ENCODE measurements around the gene AGPAT2.

- TF ChIP-seq CTCF (IDR thresholded peaks at IDR 0.05; ENCODE audit: insufficient read depth, low read depth, low read length) (no peak), EZH2 (IDR thresholded peaks at IDR 0.05; ENCODE audit: insufficient read depth, low read length) (no peak)
Observed at GRCh38 chr9:136673088-136673974, 13.9 kb downstream of the AGPAT2 start.
